Sigmoid colon (tissue), 7 donors: ENCODE data around the gene RAB14. TPM values are rescaled to one million over a fixed set of nuclear protein-coding genes. Genes with fewer than 3 reads are reported as not detected.

Experiments
- DNase-seq: peaks from one replicate; pipeline ENCODE4 v3.0.0-alpha.2; 2019
- H3K27ac ChIP-seq, 4 donors: fragments of 200-600 bp; sonication (generic); one replicate each; pipeline ENCODE4 v1.5.1; 2016 to 2019; ENCODE audit warnings: mild to moderate bottlenecking in 1 of 4
- H3K27me3 ChIP-seq, 3 donors: fragments of 200-600 bp; sonication (generic); one replicate each; pipeline ENCODE4 v1.5.1; 2019; ENCODE audit warnings: mild to moderate bottlenecking in 1 of 3
- H3K36me3 ChIP-seq, 4 donors: fragments of 200-600 bp; sonication (generic); one replicate each; pipeline ENCODE4 v1.5.1; 2016 to 2019
- H3K4me1 ChIP-seq, 4 donors: fragments of 200-600 bp; sonication (generic); one replicate each; pipeline ENCODE4 v1.5.1; 2017 to 2019
- H3K4me3 ChIP-seq, 4 donors: fragments of 200-600 bp; sonication (generic); one replicate each; pipeline ENCODE4 v1.5.1; 2017 to 2019; ENCODE audit warnings: mild to moderate bottlenecking in 2 of 4, moderate library complexity in 1 of 4
- H3K9me3 ChIP-seq, 4 donors: fragments of 200-600 bp in 3 of 4; sonication (generic) in 3 of 4; one replicate each; pipeline versions ENCODE4 v1.5.1 to v1.6.1; 2013 to 2019
- CTCF ChIP-seq, 4 experiments: fragments of 450-650 bp in 3 of 4; fragments of 200-600 bp in 1 of 4; IDR thresholded peaks; one replicate each; pipeline ENCODE4 v1.5.1; 2016 to 2019; ENCODE audit warnings: antibody characterized with exemption in 4 of 4, mild to moderate bottlenecking in 3 of 4, moderate library complexity in 2 of 4
- EP300 ChIP-seq, 4 donors: sonication (generic); formaldehyde crosslinking; IDR thresholded peaks; one replicate each; pipeline ENCODE4 v1.6.1; 2017; ENCODE audit warnings: antibody characterized with exemption in 4 of 4
- POLR2A ChIP-seq, 2 donors: fragments of 450-650 bp; IDR thresholded peaks; one replicate each; pipeline ENCODE4 v1.6.1; 2016; ENCODE audit warnings: antibody characterized with exemption in 2 of 2, mild to moderate bottlenecking in 2 of 2, moderate library complexity in 2 of 2
- POLR2AphosphoS5 ChIP-seq, 4 donors: sonication (generic); formaldehyde crosslinking; IDR thresholded peaks; one replicate each; pipeline ENCODE4 v1.6.1; 2017; ENCODE audit warnings: antibody characterized with exemption in 4 of 4
- WGBS, 2 donors: extraction: QIAGEN DNeasy Blood & Tissue Kit; methylation state at CpG; one replicate each; pipeline ENCODE4 v1.1.7; 2013; 5-methylcytosine and 5-hydroxymethylcytosine counted together
- intact Hi-C: fragments of 100-400 bp; cut with DNase I; formaldehyde crosslinking; loops from one replicate; pipeline ENCODE4 v1.15.1; 2023
- polyA plus RNA-seq, 3 donors: library from polyadenylated mRNA; stranded (reverse); fragments of 200-250 nt; gene quantifications; one replicate each; pipeline ENCODE4 v1.2.3, GENCODE V29; 2013
- total RNA-seq, 4 donors: library from RNA; depleted of rRNA; stranded (reverse); fragments of >200 nt; gene quantifications; one replicate each; pipeline ENCODE4 v1.1.0, GENCODE V29; 2016
- donor health status: healthy with polysubstance abuse.
- donor health status: Bipolar disorder and iron deficiency.
- donor health status: healthy.

Gene RAB14
- total and polyA plus RNA-seq, 7 donors, result 28.2 to 61.7 (median 33.2) TPM

GRCh38 chr9:121169094-121169601, 32.5 kb downstream of the RAB14 start:
- Histone ChIP-seq H3K4me3 (no peak overlapping the region), H3K9me3 (no peaks in the 10 kb centered on the region), H3K4me1 (no peaks in the 10 kb centered on the region), H3K27me3 (no peaks in the 10 kb centered on the region), H3K27ac (no peak overlapping the region), H3K36me3 (peaks cover 4 to 65% (median 12%) of the 10 kb centered on the region in 4 donors)
- WGBS, 2 donors, result 67 to 84% methylated on average over 3 of the region's 3 CpGs
- no peak for DNase-seq
- intact Hi-C loops, result no loop called here
- TF ChIP-seq POLR2AphosphoS5 (IDR thresholded peaks at IDR 0.05), result no peak
- TF ChIP-seq CTCF (IDR thresholded peaks at IDR 0.05), result peak in 1 of 4 experiments; percentile 34

- WGBS, 2 donors, result 94 to 95% methylated on average over 2 of the region's 2 CpGs
- DNase-seq, result no peak
- no peak overlapping the region for H3K4me3 ChIP-seq
- H3K4me1 ChIP-seq, result no peaks in the 10 kb centered on the region
- H3K27ac ChIP-seq, result no peak overlapping the region
- no peaks in the 10 kb centered on the region for H3K27me3 ChIP-seq
- H3K9me3 ChIP-seq, result no peaks in the 10 kb centered on the region
- intact Hi-C loops, result no loop called here
- H3K36me3 ChIP-seq, result peaks cover 2 to 56% (median 10%) of the 10 kb centered on the region in 4 donors
- TF ChIP-seq POLR2AphosphoS5 (IDR thresholded peaks at IDR 0.05) (no peak), POLR2A (IDR thresholded peaks at IDR 0.05) (no peak), EP300 (IDR thresholded peaks at IDR 0.05) (no peak), CTCF (IDR thresholded peaks at IDR 0.05) (no peak)
These were observed 33.6 kb downstream of the RAB14 start for GRCh38 chr9:121168052-121168451.

- H3K27ac ChIP-seq, result no peak overlapping the region
- intact Hi-C loops, result no loop called here
- no peak overlapping the region for H3K4me3 ChIP-seq
- no peaks in the 10 kb centered on the region for H3K4me1 ChIP-seq
- no peaks in the 10 kb centered on the region for H3K9me3 ChIP-seq
- peaks cover 0 to 70% (median 22%) of the 10 kb centered on the region in 4 donors for H3K36me3 ChIP-seq
- no peak for DNase-seq
- TF ChIP-seq POLR2AphosphoS5 (IDR thresholded peaks at IDR 0.05), result no peak
- H3K27me3 ChIP-seq, result no peaks in the 10 kb centered on the region
- WGBS, 2 donors, result 37 to 40% methylated on average over 1 of the region's 1 CpG
These were observed 41.6 kb downstream of the RAB14 start for GRCh38 chr9:121160025-121160424.

- no peaks in the 10 kb centered on the region for H3K4me1 ChIP-seq
- WGBS, 2 donors, result 96% methylated on average over 4 of the region's 4 CpGs
- intact Hi-C loops, result no loop called here
- no peak overlapping the region for H3K4me3 ChIP-seq
- no peak overlapping the region for H3K27ac ChIP-seq
- TF ChIP-seq POLR2A (IDR thresholded peaks at IDR 0.05), result no peak
- TF ChIP-seq CTCF (IDR thresholded peaks at IDR 0.05), result no peak
- no peak for TF ChIP-seq POLR2AphosphoS5 (IDR thresholded peaks at IDR 0.05)
- TF ChIP-seq EP300 (IDR thresholded peaks at IDR 0.05), result no peak
- H3K9me3 ChIP-seq, result no peaks in the 10 kb centered on the region
- H3K27me3 ChIP-seq, result no peaks in the 10 kb centered on the region
- no peak for DNase-seq
- H3K36me3 ChIP-seq, result peaks cover 0 to 73% (median 25%) of the 10 kb centered on the region in 4 donors
These were observed 43.7 kb downstream of the RAB14 start for GRCh38 chr9:121157939-121158338.

GRCh38 chr9:121156263-121156731, 45.4 kb downstream of the RAB14 start:
- Histone ChIP-seq H3K27ac (peak overlapping the region in 1 of 4 donors; percentile 53), H3K36me3 (peaks cover 0 to 62% (median 22%) of the 10 kb centered on the region in 4 donors)
- TF ChIP-seq POLR2A (IDR thresholded peaks at IDR 0.05), result no peak
- no peak for TF ChIP-seq CTCF (IDR thresholded peaks at IDR 0.05)
- TF ChIP-seq EP300 (IDR thresholded peaks at IDR 0.05), result no peak
- no peak for TF ChIP-seq POLR2AphosphoS5 (IDR thresholded peaks at IDR 0.05)

More at GRCh38 chr9:121156263-121156731, 45.4 kb downstream of the RAB14 start:
- 47 to 78% methylated on average over 2 of the region's 2 CpGs for WGBS, 2 donors
- intact Hi-C loops, result no loop called here
- no peak for DNase-seq
- no peaks in the 10 kb centered on the region for H3K9me3 ChIP-seq
- no peaks in the 10 kb centered on the region for H3K4me1 ChIP-seq
- no peaks in the 10 kb centered on the region for H3K27me3 ChIP-seq
- no peak overlapping the region for H3K4me3 ChIP-seq
